Measurements from ENCODE around the gene ZNF683.
"Not testable (repeated sequence)": the region's sequence is repeated elsewhere in the genome, so short reads cannot be mapped to it uniquely, and the experiment has no call there.

ZNF683 gene

GRCh38 chr1:26372611-26373010, at the start of gene ZNF683:
Gene ZNF683, minus strand, starts transcription at chr1:26372750. Its CDS starts 4,179 bp downstream, at chr1:26368571.
- DNase-seq (ENCODE audit: low read depth), result not testable (repeated sequence)

- no peak for DNase-seq (ENCODE audit: low read depth)
Measured at GRCh38 chr1:26419494-26419893, 46.9 kb upstream of the ZNF683 start.

GRCh38 chr1:26418865-26419349, 46.4 kb upstream of the ZNF683 start:
- no peak for DNase-seq (ENCODE audit: low read depth)

- peak; percentile 59 for DNase-seq (ENCODE audit: low read depth)
Measured at GRCh38 chr1:26417111-26417759, 44.7 kb upstream of the ZNF683 start.

GRCh38 chr1:26413031-26413430, 40.5 kb upstream of the ZNF683 start:
- DNase-seq (ENCODE audit: low read depth), result no peak

GRCh38 chr1:26412180-26412840, 39.8 kb upstream of the ZNF683 start:
- no peak for DNase-seq (ENCODE audit: low read depth)

GRCh38 chr1:26411624-26412074, 39.1 kb upstream of the ZNF683 start:
- DNase-seq (ENCODE audit: low read depth), result no peak

GRCh38 chr1:26410706-26411623, 38.4 kb upstream of the ZNF683 start, which contains the start of gene LIN28A:
Gene LIN28A, plus strand, starts transcription at chr1:26410817. Its CDS starts 75 bp downstream, at chr1:26410892.
- DNase-seq (ENCODE audit: low read depth), result no peak

- no peak for DNase-seq (ENCODE audit: low read depth)
Measured at GRCh38 chr1:26409191-26409807, 36.7 kb upstream of the ZNF683 start.

- DNase-seq (ENCODE audit: low read depth), result peak; percentile 46
Measured at GRCh38 chr1:26408604-26409003, 36.1 kb upstream of the ZNF683 start.

GRCh38 chr1:26405281-26405915, 32.8 kb upstream of the ZNF683 start:
- no peak for DNase-seq (ENCODE audit: low read depth)

- DNase-seq (ENCODE audit: low read depth), result no peak
Measured at GRCh38 chr1:26404641-26405040, 32.1 kb upstream of the ZNF683 start.

GRCh38 chr1:26403656-26404055, 31.1 kb upstream of the ZNF683 start:
- DNase-seq (ENCODE audit: low read depth), result no peak

GRCh38 chr1:26401891-26402290, 29.3 kb upstream of the ZNF683 start:
- DNase-seq (ENCODE audit: low read depth), result no peak

GRCh38 chr1:26399034-26399433, 26.5 kb upstream of the ZNF683 start:
- no peak for DNase-seq (ENCODE audit: low read depth)

GRCh38 chr1:26395754-26396153, 23.2 kb upstream of the ZNF683 start:
- no peak for DNase-seq (ENCODE audit: low read depth)

GRCh38 chr1:26391450-26391849, 18.9 kb upstream of the ZNF683 start:
- DNase-seq (ENCODE audit: low read depth), result peak; percentile 9

GRCh38 chr1:26389604-26390247, 17.2 kb upstream of the ZNF683 start:
- no peak for DNase-seq (ENCODE audit: low read depth)

GRCh38 chr1:26388791-26389445, 16.4 kb upstream of the ZNF683 start:
- no peak for DNase-seq (ENCODE audit: low read depth)

GRCh38 chr1:26387447-26387846, 14.9 kb upstream of the ZNF683 start:
- DNase-seq (ENCODE audit: low read depth), result no peak
